GM18868 (cell line): Measurements from ENCODE around the gene CALHM5.
A peak's percentile ranks its signal among the peaks of the same experiment; 100 is the strongest.
"Not testable (repeated sequence)": the region's sequence is repeated elsewhere in the genome, so short reads cannot be mapped to it uniquely, and the experiment has no call there.

Experiments used
- ATAC-seq: cut with Tn5 transposase; IDR thresholded peaks from one replicate; pipeline ENCODE4 v1.9.1; 2021; ENCODE audit warnings: mild to moderate bottlenecking, moderate library complexity; ENCODE audit not compliant: unreplicated experiment

CALHM5 gene, protein sequence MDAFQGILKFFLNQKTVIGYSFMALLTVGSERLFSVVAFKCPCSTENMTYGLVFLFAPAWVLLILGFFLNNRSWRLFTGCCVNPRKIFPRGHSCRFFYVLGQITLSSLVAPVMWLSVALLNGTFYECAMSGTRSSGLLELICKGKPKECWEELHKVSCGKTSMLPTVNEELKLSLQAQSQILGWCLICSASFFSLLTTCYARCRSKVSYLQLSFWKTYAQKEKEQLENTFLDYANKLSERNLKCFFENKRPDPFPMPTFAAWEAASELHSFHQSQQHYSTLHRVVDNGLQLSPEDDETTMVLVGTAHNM

DNA sequence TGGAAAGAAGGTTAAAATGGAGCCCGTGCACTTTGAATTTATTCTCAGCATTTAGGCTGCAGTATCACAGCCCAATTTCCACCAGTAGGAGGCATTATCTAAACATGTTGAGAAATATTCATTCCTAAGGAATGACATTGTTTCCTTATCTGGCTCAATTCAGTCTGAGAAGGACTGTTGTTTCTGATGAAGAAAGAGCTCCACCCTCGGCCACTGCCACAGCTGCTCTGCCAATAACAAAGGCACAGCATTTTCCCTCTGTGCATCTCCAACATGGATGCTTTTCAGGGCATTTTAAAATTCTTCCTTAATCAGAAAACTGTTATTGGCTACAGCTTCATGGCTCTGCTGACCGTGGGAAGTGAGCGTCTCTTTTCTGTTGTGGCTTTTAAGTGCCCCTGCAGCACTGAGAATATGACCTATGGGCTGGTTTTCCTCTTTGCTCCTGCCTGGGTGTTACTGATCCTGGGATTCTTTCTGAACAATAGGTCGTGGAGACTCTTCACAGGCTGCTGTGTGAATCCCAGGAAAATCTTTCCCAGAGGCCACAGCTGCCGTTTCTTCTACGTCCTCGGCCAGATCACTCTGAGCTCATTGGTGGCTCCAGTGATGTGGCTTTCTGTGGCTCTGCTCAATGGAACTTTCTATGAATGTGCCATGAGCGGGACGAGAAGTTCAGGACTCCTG is at the start of gene CALHM5:
TSS of gene CALHM5 (plus strand) at position 216 of the 687 bp plus-strand sequence. CDS start at position 274, 58 bp downstream.
- ATAC-seq, result no peak

DNA sequence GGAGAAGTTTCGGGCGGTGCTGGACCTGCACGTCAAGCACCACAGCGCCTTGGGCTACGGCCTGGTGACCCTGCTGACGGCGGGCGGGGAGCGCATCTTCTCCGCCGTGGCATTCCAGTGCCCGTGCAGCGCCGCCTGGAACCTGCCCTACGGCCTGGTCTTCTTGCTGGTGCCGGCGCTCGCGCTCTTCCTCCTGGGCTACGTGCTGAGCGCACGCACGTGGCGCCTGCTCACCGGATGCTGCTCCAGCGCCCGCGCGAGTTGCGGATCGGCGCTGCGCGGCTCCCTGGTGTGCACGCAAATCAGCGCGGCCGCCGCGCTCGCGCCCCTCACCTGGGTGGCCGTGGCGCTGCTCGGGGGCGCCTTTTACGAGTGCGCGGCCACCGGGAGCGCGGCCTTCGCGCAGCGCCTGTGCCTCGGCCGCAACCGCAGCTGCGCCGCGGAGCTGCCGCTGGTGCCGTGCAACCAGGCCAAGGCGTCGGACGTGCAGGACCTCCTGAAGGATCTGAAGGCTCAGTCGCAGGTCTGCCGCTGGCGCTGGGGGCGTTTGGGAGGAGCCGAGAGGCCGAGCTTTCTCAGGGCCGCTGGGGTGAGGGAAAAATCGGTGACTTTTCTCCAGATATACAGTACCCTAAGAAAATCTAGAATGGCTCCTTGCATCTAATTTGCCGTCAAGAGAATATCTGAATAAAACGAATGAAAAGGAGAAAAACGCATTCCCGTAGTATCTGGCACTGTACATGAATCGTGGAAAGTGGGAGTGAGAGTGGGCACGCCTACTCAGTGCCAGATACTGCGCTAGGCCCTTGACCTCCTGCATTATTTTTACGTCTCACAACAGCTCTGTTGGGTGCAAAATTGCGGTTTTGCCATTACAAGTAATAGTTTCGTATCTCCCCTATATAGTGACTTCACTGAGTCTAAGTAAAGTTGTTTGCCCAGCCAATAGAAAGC is 49.2 kb upstream of the CALHM5 start:
- peak; percentile 70 for ATAC-seq

DNA sequence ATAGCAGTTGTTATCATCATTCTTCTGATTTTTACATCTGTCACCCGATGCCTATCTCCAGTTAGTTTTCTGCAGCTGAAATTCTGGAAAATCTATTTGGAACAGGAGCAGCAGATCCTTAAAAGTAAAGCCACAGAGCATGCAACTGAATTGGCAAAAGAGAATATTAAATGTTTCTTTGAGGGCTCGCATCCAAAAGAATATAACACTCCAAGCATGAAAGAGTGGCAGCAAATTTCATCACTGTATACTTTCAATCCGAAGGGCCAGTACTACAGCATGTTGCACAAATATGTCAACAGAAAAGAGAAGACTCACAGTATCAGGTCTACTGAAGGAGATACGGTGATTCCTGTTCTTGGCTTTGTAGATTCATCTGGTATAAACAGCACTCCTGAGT is 48.1 kb upstream of the CALHM5 start:
- ATAC-seq, result no peak

DNA sequence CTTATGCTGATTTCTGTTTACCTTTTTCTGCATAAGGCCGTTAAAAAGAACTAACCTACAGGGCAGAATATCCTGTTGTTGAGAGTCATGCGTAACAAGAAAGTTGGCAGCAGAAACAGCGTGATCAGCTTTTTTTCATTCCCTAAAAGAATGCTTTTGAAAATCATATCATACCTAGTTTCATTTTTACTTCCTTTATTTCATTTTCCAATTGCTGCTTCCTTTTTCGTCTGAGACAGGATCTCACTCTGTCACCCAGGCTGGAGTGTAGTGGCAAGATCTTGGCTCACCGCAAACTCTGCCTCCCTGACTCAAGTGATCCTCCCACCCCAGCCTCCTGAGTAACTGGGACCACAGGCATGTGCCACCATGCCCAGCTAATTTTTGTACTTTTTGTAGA is 46.2 kb upstream of the CALHM5 start:
- peak; percentile 37 for ATAC-seq

DNA sequence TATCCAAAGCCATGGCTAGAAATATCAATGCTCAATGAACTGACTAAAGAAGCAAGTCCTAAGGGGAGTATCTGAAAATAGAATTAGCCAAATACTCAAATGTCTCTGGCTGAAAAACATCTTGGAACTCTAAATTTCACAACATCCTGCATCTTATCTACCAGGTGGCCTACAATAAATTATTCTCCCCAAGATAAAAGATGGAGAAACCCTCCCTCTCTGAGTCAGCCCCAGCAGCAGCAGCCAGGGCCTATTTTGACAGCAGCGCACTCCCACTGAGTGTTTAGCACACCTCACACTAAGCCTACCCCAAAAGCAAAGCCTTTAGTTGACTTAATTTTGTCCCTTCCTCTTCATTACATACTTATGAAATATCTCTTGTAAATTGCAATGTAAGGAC is 44.3 kb upstream of the CALHM5 start:
- ATAC-seq, result no peak

DNA sequence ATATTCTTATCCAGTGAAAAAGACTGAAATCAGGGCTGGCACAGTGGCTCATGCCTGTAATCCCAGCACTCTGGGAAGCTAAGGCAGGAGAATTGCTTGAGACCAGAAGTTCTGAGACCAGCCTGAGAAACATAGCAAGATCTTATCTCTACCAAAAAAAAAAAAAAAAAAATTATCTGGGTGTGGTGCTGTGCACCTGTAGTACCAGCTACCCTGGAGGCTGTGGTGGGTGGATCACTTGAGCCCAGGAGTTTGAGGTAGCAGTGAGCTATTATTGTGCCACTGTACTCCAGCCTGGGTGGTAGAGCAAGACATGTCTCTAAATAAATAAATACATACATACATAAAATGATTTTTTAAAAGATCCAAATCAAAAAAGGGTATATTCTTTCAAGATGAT is 43.9 kb upstream of the CALHM5 start:
- no peak for ATAC-seq

DNA sequence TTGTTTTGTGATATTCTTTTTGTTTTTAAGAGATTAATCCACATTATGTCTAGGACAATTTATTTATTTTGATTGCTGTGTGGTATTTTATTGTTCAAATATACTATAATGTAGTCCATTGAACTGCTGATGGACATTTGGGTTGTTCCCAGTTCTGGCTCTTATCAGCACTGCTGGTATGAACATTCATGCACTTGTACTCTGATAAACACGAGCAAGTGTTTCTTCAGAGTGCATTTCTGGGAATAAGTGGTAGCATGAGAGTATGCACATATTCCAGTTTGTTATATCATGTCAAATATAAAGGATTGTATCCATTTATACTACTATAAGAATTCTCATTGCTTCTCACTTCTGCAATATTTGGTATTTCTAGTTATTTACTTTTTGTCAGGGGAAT is 43.1 kb upstream of the CALHM5 start:
- ATAC-seq, result no peak

DNA sequence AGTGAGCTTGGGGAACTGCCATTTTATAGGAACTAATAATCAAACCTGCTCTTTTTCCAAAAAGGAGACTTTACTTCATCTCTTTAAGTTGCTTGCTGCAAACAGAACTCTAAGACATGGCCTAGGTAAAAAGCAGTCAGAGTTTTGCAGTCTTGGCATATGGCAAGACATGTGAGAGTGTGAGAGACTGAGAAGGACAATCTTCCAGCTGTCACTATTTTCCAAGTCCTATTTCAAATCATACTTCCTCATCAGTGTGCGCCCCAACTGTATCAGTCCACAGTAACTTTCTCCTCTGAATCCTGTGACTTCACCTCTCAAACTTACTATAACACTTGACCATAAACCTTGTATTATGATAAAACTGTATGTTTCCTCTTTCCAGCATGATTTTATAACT is 39.9 kb upstream of the CALHM5 start:
- ATAC-seq, result no peak

DNA sequence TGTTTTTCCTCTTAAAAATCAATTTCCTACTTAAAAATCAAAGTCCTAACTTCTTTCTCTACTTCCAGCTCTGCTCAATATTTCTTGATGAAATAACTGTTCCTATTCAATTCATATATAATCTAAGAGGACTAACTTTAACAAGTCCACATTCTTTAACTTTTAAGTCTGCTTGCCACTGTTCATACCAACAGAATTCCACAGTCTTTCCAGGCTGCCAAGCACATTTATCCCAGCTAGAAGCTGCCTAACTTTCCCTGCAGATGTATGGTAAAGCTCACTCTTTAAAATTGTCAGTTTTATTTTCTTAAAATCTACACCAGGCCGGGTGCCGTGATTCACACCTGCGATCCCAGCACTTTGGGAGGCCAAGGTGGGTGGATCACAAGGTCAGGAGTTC is 38.7 kb upstream of the CALHM5 start:
- ATAC-seq, result no peak

DNA sequence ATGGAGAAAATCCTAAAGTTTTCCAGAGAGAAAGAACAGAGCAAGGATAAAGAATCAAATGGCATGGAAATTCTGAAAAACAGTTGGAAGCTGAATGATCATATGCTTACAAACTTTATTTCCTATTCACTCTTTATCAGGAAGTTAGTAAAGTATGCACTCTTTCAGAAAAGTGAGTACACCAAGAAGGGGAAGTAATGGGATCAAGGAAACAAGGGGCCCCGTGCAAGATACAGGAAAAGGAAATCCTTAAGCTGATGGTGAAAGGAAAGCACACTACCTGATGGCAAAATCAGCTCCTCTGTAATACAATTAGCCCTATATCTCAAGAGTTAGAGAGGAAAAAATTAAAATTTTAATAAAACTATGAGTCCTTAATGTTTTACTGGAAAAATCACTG is 36.3 kb upstream of the CALHM5 start:
- no peak for ATAC-seq

DNA sequence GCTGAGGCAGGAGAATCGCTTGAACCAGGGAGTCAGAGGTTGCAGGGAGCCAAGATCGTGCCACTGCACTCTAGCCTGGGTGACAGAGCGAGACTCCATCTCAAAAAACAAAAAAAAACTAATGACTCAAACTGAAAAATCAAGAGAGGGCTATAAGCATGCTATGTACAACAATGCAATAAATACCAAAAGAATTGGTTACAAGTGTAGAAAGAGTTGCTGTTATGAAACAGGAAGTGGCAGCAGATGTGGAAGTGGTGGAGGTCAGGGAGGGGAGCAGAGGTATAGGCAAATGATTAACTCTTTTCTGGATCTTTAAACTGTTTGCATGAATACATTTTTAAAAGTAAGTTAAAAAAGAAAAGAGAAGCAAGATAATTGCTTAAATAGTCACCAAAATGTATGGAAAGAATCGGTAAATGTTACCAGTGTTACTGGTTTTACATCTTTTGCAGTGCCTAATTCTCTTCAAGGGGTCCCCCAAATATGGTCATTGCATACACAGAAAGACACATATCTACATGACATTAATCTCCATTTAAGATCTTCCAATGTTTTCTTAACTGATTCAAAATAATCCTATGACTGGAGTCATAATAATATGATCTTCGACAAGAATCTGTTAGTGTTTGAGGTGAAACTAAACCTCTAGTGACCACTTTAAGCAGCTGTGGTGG is 35.3 kb upstream of the CALHM5 start:
- peak; percentile 100 for ATAC-seq

DNA sequence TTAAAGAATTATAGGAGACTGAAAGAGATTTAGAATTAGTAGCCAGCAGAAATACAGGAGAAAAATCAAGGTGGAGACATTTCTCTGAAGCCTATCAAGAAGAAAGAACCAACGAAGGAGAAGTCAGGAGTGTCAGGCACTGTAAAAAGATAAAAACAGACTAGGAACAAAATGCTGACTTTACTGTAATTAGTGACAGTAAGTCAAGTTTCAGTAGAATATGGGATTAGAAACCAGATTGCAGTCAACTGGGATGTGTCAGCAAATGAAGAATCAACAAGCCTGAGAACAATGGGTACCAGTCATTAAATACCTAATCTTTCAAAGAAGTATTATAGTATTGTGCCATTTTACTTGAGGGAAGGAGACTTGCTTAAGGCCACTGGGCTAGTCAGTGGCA is 28.7 kb upstream of the CALHM5 start:
- ATAC-seq, result no peak

DNA sequence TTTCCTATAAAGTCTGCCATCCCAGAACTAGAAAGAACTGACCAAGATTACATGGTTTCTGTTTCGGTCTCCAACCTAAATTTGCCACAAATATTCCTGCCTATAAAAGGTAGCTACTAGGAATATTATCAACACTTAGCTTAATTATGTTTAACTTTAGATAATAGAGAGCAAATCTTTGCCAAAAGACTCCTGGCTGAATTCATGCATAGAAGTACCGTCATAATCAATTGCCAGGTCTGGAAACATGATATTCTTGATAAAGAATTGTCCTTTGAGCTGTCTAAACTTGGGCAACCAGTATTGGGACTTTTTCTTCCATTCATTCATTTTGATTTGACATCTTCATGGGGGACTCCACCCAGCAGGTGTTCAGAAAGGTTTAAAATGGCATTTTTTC is 27.8 kb upstream of the CALHM5 start:
- ATAC-seq, result no peak

DNA sequence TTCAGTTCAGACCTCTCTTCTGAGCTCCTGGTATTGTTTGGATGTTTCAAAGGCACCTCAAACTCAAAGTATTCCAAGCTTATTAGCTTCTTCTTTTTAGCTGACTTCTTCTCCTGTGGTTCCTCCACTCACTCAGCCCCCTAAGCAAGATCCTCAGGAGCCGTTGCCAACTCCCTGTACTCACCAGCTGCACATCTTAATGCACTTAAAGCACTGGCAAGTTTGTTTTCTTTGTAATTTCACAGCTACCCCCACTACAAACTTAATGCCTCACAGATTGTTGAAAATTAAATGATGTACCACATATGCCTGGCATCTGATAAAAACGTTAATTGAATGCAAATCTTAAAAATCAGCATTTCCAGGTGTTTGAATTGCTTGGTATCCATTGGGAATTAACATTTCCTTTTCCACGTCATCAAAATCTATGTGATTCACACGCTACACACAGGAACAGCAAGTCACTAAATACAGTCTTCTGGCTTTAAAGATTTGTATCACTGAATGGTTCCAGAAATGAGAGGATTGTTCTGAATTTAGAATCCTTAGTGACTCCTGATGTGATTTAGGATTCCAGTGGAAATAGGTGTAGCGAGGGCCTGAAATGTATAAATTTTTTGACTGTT is 25.8 kb upstream of the CALHM5 start:
- ATAC-seq, result no peak

DNA sequence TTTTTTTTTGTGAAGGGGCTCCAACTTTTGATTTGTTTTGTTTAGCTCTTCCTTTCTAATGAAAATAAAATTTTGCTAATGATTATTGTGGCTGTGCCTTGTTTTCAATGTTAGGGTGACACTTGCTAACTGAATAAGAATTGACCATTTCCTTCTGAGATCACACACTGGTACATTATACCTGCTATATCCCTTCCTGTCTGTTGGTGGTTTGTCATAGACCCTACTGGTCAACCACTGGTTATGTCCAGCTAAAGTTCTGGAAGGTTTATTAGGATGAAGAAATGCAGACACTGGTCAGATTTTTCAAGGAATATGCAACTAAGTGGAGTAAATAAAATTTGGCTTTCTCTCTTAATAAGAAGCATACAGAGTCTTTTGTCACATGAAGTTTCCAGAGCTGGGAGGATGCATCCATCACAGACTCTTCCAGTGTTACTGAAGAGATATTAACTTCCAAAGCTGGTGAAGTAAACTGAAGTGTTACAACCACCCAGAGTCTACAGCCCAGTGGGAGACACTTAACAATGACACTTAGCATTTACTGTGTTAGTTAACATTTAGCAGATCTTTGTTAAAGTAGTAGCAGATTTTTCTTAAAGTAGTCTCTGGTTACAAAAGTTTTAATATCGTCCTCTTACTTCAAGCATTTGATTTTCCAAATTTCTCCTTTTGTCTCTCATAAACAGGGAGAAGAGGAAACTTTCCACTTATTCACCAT is 19.7 kb upstream of the CALHM5 start:
- no peak for ATAC-seq

DNA sequence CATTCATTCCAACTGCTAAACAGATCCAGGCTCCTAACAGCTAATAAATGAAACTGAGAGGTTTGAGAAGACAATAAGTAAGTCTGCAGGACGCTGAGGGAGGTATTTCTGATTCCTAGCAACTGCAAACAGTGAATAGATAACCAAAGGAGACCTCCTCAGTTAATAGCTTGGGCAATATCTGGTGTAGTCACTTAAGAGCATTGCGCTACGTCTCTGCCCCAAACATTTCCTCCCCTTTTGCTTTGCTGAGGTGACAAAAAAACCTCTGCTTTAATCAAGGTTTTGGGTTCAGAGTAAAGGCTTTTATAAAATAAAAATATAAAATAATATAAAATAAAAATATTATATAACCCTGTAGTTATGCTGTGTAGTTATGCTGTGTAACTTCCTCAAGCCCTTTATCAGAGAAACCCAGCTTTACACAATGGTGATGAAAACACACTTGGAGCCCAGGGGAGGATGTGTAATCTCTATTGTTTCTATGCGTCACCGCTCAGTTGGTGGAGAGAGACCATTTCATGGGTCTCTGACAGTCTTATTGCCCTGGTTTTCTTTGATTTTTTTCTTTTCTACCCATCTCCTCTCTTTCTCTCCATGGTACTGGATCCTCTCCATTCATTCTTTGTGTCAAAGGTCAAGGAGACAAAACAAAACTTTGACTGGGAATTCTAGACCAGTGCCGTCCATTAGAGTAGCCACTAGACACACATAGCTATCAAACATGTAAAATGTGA is 18.9 kb upstream of the CALHM5 start:
- ATAC-seq, result no peak

DNA sequence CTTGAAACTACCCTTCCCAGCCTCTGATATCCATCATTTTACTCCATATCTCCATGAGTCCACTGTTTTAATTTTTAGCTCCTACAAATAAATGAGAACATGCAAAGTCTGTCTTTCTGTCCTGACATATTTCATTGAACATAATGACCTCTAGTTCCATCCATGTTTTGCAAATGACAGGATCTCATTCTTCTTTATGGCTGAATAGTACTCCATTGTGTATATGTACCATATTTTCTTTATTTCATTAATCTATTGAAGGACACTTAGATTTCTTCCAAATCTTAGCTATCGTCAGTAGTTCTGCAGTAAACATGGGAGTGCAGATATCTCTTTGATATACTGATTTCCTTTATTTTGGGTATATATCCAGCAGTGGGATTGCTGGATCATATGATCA is 16.3 kb upstream of the CALHM5 start:
- not testable (repeated sequence) for ATAC-seq

DNA sequence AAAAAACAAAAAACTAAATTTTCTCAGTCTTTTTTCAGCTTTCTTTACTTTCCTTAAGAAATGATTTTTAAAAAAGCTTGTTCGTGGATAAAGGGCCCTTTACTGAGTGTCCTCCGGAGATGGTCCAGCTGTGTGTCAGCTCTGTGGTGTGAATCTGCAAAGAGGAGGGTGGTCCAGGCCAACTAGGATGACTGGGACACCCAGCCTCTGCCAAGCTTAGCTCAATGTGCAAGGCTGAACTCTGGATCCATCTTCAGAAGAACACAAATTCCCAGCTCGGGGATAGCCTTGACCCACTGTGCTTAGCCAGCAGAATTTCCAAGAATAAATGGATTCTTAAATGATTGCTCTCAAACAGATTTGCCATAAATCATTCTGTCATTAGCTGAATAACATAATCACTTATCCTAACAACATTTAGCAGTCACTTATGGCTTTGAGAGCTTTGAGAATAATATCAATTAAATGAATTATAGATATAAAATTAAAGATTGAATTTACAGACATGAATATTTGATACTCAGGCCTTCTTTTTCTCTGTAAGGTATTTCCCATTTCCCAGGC is 14.2 kb upstream of the CALHM5 start:
- ATAC-seq, result no peak

DNA sequence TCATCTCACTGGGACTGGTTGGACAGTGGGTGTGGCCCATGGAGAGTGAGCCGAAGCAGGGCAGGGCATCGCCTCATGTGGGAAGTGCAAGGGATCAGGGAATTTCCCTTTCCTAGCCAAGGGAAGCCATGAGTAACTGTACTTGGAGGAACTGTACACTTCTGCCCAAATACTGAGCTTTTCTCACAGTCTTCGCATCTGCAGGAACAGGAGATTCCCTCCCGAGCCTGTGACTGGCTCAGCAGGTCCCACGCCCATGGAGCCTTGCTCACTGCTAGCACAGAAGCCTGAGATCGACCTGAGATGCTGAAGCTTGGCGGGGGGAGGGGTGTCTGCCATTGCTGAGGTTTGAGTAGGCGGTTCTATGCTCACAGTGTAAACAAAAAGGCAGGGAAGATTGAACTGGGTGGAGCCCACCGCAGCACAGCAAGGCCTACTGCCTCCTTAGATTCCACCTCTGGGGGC is 10.4 kb upstream of the CALHM5 start:
- ATAC-seq, result no peak
